Measurements from ENCODE around the gene EPN1. TPM values are rescaled to one million over a fixed set of nuclear protein-coding genes. Genes with fewer than 3 reads are reported as not detected.

The EPN1 gene
- total and polyA plus RNA-seq, 2 of the 8 experiments (the other 6 are each of a cell fraction or from before 2014, with no cell fraction given) = 49.6 to 200 TPM

DNA sequence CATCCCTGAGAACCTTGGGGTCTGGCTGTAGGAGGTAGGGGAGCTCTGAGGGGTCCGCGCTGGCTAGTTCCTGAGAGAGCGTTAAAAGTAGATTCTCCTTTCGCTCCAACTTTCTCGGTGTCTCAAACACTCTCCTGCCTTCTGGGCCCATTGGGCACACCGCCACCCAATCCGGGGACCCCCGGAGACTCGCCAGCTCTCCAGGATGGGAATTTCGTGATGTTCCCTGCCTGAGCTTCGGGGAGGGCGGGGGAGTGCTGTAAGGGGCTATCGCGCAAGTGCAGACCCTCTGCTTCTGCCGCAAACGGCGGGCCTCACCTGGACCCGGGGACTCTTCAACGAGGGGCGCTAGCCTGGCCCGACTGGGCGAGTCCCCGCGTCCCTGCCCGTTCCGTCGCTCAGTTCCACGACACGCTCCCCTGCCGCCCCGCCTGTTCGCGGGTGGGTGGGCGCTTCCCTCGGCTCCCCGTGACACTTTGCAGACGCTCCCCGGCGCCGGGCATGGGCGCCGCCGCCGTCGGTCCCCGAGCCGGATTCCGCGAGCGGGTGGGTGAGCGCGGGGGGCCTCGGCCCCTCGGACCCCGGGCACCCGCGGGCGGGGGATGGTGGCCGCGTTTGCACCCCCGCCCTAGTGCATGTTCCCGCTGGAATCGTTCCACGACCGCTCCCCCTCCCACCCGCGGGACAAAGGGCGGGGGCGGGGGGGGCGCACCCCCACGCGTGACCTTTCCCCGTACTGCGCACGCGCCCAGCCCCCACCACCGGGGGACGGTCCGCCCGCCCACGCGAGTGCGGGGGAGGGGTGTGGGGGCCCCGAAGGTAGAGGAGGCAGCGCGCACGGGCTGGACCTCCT lies 27.1 kb upstream of the EPN1 start, which contains the start of gene CCDC106 (continued):
- TF ChIP-seq, protein P1, sequence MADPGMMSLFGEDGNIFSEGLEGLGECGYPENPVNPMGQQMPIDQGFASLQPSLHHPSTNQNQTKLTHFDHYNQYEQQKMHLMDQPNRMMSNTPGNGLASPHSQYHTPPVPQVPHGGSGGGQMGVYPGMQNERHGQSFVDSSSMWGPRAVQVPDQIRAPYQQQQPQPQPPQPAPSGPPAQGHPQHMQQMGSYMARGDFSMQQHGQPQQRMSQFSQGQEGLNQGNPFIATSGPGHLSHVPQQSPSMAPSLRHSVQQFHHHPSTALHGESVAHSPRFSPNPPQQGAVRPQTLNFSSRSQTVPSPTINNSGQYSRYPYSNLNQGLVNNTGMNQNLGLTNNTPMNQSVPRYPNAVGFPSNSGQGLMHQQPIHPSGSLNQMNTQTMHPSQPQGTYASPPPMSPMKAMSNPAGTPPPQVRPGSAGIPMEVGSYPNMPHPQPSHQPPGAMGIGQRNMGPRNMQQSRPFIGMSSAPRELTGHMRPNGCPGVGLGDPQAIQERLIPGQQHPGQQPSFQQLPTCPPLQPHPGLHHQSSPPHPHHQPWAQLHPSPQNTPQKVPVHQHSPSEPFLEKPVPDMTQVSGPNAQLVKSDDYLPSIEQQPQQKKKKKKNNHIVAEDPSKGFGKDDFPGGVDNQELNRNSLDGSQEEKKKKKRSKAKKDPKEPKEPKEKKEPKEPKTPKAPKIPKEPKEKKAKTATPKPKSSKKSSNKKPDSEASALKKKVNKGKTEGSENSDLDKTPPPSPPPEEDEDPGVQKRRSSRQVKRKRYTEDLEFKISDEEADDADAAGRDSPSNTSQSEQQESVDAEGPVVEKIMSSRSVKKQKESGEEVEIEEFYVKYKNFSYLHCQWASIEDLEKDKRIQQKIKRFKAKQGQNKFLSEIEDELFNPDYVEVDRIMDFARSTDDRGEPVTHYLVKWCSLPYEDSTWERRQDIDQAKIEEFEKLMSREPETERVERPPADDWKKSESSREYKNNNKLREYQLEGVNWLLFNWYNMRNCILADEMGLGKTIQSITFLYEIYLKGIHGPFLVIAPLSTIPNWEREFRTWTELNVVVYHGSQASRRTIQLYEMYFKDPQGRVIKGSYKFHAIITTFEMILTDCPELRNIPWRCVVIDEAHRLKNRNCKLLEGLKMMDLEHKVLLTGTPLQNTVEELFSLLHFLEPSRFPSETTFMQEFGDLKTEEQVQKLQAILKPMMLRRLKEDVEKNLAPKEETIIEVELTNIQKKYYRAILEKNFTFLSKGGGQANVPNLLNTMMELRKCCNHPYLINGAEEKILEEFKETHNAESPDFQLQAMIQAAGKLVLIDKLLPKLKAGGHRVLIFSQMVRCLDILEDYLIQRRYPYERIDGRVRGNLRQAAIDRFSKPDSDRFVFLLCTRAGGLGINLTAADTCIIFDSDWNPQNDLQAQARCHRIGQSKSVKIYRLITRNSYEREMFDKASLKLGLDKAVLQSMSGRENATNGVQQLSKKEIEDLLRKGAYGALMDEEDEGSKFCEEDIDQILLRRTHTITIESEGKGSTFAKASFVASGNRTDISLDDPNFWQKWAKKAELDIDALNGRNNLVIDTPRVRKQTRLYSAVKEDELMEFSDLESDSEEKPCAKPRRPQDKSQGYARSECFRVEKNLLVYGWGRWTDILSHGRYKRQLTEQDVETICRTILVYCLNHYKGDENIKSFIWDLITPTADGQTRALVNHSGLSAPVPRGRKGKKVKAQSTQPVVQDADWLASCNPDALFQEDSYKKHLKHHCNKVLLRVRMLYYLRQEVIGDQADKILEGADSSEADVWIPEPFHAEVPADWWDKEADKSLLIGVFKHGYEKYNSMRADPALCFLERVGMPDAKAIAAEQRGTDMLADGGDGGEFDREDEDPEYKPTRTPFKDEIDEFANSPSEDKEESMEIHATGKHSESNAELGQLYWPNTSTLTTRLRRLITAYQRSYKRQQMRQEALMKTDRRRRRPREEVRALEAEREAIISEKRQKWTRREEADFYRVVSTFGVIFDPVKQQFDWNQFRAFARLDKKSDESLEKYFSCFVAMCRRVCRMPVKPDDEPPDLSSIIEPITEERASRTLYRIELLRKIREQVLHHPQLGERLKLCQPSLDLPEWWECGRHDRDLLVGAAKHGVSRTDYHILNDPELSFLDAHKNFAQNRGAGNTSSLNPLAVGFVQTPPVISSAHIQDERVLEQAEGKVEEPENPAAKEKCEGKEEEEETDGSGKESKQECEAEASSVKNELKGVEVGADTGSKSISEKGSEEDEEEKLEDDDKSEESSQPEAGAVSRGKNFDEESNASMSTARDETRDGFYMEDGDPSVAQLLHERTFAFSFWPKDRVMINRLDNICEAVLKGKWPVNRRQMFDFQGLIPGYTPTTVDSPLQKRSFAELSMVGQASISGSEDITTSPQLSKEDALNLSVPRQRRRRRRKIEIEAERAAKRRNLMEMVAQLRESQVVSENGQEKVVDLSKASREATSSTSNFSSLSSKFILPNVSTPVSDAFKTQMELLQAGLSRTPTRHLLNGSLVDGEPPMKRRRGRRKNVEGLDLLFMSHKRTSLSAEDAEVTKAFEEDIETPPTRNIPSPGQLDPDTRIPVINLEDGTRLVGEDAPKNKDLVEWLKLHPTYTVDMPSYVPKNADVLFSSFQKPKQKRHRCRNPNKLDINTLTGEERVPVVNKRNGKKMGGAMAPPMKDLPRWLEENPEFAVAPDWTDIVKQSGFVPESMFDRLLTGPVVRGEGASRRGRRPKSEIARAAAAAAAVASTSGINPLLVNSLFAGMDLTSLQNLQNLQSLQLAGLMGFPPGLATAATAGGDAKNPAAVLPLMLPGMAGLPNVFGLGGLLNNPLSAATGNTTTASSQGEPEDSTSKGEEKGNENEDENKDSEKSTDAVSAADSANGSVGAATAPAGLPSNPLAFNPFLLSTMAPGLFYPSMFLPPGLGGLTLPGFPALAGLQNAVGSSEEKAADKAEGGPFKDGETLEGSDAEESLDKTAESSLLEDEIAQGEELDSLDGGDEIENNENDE (IDR thresholded peaks at IDR 0.05; ENCODE audit: insufficient replicate concordance, low read length) = no peak
- 0 out of 2 replicates have a peak, but pooled peaks have one; percentile 4 for TF ChIP-seq BRCA1 (IDR thresholded peaks at IDR 0.05; ENCODE audit: low read depth, low read length)
- peak; percentile 60; the same call in 1 of the 2 replicates for TF ChIP-seq SUZ12 (IDR thresholded peaks at IDR 0.05; ENCODE audit: low read length)
- 0 out of 2 replicates have a peak, but pooled peaks have one; percentile 34 for TF ChIP-seq CHD2 (IDR thresholded peaks at IDR 0.05; ENCODE audit: low read length)
- no peak for TF ChIP-seq TCF12 (IDR thresholded peaks at IDR 0.05; ENCODE audit: low read depth, low read length)
- TF ChIP-seq CTBP2 (IDR thresholded peaks at IDR 0.05; ENCODE audit: borderline replicate concordance, insufficient read depth, insufficient read length, low read length) = peak; percentile 70
- 0 out of 2 replicates have a peak, but pooled peaks have one; percentile 59 for TF ChIP-seq KDM1A (IDR thresholded peaks at IDR 0.05; ENCODE audit: borderline replicate concordance, low read length)
- peak; percentile 86 for TF ChIP-seq KDM4A (IDR thresholded peaks at IDR 0.05; ENCODE audit: low read depth, low read length, severe bottlenecking)
- TF ChIP-seq NANOG (IDR thresholded peaks at IDR 0.05; ENCODE audit: insufficient read depth, low read depth, low read length, poor library complexity, severe bottlenecking) = no peak

All from H1 (cell line).